Fibroblast of peridontal ligament (primary cell): ENCODE measurements around the gene RNF149.
"Not testable (repeated sequence)": the region's sequence is repeated elsewhere in the genome, so short reads cannot be mapped to it uniquely, and the experiment has no call there.

Experiments used
- DNase-seq: peaks from one replicate; pipeline ENCODE4 v3.0.0-alpha.2; 2010; ENCODE audit errors: extremely low read depth

Gene RNF149

DNA sequence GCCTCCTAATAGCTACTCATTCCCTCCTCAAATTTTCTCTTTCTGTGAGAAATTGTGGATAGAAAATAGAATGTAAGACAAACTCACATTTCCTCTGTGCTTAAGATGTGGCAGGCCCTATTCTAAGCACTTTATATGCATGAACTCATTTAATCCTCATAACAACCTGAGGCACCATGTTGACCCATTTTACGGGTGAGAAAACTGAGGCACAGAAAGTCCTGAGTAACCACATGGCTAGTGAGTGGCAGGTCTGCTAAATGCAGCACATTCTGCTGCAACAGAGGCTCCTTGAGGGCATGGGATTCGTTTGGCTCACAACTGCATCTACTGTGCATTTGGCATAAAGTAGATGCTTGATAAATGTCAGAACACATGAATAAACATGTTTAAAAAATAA, 22.7 kb upstream of the RNF149 start:
- DNase-seq = no peak

- no peak for DNase-seq
These were observed 21.9 kb upstream of the RNF149 start for GRCh38 chr2:101330253-101330933.

DNA sequence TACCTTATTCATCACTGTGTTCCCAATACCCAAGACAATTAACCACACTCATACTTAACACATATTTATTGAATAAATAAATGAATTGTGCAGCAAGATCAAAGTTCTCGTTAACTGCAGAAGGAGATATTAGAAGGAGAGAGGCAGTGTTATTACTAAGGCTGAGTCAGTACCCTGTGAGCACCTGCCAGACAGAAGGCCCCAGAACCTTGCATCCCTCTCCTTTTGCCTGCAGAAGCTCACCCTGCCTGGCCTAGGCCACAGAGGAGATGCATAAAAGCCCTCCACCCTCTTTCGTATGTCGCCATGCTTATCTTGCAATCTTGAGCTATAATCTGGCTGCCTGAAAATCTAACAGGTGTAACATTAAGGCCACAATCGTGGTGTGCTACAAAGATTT, 20.5 kb upstream of the RNF149 start:
- no peak for DNase-seq

DNA sequence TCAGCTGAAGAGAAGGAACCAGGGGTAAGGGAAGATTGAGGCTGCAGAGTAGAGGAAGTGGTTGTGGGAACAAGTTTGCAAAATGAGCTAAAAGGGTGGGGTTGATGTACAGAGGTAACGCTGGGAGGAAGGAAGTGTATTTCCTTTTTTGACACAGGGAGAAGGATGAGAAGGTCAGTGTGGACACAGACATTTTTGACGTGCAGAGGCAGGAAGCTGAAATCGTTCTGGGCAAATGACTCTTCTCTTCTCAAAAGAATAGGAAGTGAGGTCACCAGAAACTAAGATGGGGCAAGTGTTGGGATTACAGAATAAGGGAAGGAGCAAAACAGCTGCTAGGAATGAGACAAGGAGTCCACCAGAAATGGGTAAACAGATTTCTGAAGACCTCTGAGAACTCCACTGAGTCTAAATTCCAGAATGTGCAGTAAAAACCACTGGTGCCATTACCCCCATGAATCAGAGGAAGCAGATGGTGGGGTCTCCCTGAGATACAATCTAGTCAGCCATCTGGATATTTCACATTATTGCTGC, 20.0 kb upstream of the RNF149 start:
- no peak for DNase-seq

GRCh38 chr2:101327863-101328394, 19.4 kb upstream of the RNF149 start:
- DNase-seq = no peak

GRCh38 chr2:101325425-101325824, 16.9 kb upstream of the RNF149 start:
- DNase-seq = no peak

GRCh38 chr2:101316568-101316967, 8.1 kb upstream of the RNF149 start:
- DNase-seq = not testable (repeated sequence)

DNA sequence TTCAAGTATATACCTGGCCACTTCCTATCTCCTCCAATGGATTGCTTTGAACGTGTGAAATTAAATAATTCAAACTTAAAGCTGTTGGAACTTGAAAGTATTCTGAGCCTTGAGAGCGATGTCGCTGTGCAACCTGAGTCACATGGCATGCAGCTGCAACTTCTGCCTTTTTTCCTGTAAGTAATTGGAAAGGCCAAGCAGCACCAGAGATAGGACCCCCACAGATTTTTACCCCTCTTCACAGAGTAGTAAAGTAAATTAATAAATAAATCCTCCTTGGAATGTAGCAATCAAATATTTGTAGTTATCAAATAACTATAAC, 3.2 kb upstream of the RNF149 start:
- DNase-seq = no peak

GRCh38 chr2:101310834-101311695, 2.6 kb upstream of the RNF149 start:
- peak; percentile 51 for DNase-seq

- DNase-seq = no peak
These were observed 1.8 kb upstream of the RNF149 start for GRCh38 chr2:101310090-101310833.

DNA sequence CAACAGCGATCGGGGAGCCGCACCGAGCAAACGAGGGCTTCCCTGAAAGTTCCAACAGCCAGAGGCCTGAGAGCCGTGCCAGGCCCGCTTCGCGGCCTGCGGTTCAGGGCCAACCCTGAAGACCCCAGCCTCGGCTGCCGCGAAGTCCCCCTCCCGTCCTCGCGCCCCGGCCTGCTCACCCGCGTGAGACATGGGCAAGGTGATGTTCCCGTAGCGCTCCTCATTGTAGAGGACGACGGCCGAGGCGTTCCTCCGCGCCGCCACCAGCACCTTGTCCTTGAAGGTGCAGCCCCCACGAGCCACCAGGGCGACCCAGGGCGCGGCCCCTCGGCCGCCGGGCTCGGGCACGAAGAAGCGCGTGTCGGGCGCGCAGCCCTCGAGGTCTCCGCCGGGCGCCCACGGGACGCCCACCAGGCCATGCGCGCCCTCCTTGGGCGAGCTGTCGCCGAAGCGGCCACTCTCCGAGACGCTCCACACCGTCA, 510 bp downstream of the RNF149 start:
- DNase-seq = no peak

DNA sequence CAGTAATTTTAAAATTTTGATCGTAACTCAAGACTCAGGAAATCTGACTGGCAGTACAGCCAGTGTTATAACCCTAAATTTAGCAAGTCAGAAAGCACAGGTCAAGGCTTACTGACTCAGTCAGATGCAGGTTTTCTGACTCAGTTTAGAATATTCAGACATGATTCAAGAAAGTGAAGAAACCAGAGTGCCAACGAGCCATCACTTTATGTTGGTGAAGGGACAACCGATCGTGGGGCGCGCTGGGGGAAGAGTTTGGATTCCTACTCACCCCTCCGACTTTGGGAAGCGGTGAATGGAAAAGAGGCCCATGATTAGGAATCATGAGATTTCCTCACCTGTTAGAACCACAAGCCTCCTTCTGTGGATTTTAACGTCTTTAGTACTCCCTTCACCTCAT, 998 bp downstream of the RNF149 start:
- peak; percentile 17 for DNase-seq

DNA sequence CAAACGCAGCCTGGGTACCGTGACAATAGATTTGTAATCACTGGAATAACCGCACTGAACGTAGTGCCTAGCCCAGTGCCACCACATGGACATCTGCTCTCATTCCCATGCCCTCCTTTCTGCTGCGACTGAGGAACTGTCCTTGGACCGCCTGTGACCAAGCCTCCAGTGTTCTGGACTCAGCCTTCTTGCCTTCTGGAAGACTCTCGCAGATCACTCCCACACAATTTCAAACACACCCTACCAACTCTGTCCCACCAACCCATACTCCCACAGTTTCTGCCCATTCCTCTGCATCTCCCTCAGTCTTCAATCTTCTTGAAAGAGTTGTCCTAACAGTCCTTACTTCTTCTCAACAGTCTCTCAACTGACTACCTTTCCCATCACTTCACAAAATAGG, 2.1 kb downstream of the RNF149 start:
- no peak for DNase-seq

GRCh38 chr2:101305492-101306078, 2.9 kb downstream of the RNF149 start:
- peak; percentile 44 for DNase-seq

GRCh38 chr2:101305035-101305434, 3.5 kb downstream of the RNF149 start:
- DNase-seq = no peak

GRCh38 chr2:101303688-101304087, 4.8 kb downstream of the RNF149 start:
- no peak for DNase-seq

- no peak for DNase-seq
These were observed 6.5 kb downstream of the RNF149 start for GRCh38 chr2:101302016-101302415.

DNA sequence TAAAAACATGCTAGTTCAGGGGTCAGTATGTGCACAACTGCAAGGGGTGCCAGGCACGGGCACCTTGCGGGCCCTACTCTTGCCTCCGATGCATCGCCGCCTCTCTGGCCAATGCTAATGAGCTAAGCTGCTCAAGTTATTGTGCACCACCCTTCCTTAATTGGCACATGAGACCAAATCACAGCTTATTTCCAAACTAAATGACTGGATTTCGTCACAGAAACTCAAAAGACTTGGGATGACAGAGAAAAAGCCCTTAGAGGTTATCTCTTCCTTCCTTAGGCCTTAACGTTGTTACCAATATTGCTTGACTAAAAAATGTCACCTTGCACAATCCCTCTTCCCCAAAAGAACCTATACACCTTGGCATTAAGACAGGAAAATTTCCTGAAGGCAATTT, 7.7 kb downstream of the RNF149 start:
- no peak for DNase-seq

- no peak for DNase-seq
These were observed 8.3 kb downstream of the RNF149 start for GRCh38 chr2:101300164-101300563.

GRCh38 chr2:101299604-101300003, 8.9 kb downstream of the RNF149 start:
- no peak for DNase-seq

DNA sequence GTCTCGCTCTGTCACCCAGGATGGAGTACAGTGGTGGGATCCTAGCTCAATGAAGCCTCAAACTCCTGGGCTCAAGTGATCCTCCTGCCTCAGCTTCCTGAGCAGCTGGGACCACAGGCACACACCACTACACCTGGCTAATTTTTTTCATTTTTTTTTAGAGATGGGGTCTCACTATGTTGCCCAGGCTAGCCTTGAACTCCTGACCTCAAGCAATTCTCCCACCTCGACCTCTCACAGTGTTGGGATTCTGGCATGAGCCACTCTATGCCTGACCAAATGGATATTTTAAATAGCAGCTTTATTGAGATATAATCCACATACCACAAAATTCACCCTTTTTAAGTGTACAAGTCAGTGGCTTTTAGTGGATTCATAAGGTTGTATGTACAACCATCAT, 11.1 kb downstream of the RNF149 start:
- no peak for DNase-seq

DNA sequence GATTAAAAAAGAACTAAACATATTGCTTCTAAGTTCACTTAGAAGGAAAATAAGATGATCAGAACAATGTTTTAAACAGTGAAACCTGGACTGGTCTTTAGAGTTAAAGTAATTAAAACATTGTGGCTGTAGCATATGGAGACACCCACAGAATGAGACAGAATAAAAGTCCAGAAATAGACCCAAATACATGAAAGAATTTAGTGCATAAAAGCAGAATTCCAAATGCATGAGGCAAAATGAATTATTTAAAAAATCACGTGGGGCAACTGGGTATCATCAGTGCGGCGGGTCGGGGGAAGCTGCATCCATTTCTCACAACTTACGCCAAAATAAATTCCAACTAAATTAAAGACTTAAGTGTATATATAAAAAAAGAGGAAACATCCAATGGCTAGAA, 12.1 kb downstream of the RNF149 start:
- peak; percentile 61 for DNase-seq
